ENCODE measurements around the gene MGA.

DNA sequence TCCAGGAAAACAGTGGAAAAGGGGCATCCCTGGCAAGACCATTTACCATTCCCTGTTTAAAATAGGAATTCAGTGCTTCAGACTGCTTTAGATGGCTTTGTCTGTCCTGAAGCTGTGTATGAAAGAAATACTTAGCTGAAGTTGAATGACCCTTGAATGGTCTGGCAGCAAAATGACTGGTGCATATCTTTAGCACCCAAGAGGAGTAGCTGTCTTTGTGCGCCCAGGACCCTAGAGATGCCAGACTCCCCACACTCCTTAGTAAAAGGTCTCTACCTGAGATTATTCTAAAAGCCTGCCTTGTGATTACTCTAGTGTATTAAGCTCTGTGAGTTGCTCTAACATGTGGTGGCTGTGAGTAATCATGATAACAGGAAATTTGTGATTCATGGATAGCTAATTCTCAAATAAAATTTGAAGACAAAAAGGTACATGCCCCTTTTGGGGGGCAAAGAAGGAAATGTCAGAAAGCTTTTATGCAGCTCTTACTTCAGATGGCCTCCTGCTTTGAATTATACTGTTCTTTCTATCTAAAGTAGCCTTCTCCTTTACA, 117.3 kb downstream of the MGA start:
- TF ChIP-seq POLR2A (IDR thresholded peaks at IDR 0.05): no peak
- TF ChIP-seq, protein P1, sequence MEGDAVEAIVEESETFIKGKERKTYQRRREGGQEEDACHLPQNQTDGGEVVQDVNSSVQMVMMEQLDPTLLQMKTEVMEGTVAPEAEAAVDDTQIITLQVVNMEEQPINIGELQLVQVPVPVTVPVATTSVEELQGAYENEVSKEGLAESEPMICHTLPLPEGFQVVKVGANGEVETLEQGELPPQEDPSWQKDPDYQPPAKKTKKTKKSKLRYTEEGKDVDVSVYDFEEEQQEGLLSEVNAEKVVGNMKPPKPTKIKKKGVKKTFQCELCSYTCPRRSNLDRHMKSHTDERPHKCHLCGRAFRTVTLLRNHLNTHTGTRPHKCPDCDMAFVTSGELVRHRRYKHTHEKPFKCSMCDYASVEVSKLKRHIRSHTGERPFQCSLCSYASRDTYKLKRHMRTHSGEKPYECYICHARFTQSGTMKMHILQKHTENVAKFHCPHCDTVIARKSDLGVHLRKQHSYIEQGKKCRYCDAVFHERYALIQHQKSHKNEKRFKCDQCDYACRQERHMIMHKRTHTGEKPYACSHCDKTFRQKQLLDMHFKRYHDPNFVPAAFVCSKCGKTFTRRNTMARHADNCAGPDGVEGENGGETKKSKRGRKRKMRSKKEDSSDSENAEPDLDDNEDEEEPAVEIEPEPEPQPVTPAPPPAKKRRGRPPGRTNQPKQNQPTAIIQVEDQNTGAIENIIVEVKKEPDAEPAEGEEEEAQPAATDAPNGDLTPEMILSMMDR (IDR thresholded peaks at IDR 0.05): no peak
